ENCODE data around the gene CIDEB.

Gene CIDEB

GRCh38 chr14:24286996-24287395, 20.8 kb downstream of the CIDEB start:
- no peak for DNase-seq

GRCh38 chr14:24285351-24285750, 22.4 kb downstream of the CIDEB start:
- no peak for DNase-seq

DNA sequence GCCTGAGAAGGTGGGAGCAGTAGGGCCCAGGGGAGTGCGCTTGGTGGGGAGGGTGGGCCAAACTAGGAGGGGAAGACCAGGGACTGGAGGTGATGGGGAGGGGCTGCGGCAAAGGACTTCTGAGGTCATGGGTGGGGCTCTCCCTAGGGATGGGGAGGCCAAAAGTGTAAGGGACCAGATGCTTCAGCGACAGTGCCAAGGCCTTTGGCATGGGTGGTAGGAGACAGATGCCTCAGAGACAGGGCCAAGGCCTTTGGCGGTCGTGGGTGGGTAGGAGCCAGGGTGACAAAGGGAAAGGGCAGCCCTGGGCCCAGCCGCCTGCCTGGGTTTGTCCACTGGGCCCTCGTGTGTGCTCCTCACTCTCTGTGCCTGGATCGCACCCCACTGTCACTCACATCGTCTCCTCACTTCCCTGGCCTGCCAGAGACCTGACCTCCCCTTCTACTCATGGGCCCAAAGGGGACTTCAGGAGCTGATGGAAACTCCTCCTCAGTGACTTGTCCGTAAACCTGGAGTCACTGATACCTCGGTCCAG, 23.2 kb downstream of the CIDEB start:
- no peak for DNase-seq

DNA sequence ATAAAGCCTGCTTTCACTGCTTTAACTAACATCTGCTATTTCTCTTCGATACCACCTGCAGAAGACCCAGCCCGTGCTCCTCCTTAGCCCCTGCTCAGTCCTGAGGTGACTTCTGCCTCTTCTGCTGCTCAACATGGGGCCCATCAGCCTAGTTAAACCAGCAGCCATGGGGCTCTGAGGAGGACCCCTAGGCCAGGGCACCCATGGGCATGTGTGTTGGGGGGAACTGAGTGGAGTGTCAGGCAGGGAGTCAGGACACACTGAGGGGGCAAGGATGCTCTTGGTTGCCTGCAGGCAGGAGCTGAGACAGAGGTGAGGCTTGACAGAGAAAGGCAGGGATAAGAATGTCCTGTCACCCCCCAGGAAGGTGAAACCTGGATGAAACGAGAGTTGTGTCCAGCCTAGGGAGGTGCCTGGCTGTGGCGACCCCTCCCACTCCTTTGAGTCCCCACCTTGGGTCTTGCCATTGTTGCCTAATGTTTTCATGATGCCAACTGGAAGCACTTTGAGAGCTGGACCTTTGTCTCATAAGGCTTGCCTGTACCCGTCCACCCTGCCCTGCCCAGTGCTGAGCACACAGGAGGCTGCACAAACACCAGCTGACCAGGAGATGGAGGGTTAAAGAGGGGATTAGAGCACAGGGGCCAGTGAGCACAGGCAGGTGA, 23.8 kb downstream of the CIDEB start:
- no peak for DNase-seq

- DNase-seq = no peak
Observed at GRCh38 chr14:24282736-24283135, 25.0 kb downstream of the CIDEB start.

DNA sequence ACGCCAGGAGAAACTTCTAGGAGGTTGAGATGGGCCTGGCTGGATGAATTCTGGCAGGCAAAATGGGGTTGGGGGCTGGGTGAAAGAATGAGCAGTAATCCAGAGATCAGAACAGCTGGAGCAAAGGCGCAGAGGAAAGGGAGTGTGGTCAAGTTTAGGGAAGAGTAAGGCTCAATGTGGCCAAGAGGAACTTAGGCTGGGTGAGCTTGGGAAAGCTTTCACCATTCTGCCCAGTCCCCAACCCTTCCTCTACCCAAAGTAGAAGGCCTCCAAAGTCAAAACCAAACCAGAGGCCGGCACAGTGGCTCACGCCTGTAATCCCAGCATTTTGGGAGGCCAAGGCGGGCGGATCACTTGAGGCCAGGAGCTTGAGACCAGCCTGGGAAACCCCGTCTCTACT, 26.1 kb downstream of the CIDEB start:
- DNase-seq = no peak

- no peak for DNase-seq
Observed at GRCh38 chr14:24280797-24281460, 26.8 kb downstream of the CIDEB start.

- DNase-seq = no peak
Observed at GRCh38 chr14:24279301-24280186, 28.2 kb downstream of the CIDEB start.

GRCh38 chr14:24278424-24278823, 29.4 kb downstream of the CIDEB start:
- DNase-seq = no peak

GRCh38 chr14:24277606-24278321, 30.0 kb downstream of the CIDEB start:
- no peak for DNase-seq

DNA sequence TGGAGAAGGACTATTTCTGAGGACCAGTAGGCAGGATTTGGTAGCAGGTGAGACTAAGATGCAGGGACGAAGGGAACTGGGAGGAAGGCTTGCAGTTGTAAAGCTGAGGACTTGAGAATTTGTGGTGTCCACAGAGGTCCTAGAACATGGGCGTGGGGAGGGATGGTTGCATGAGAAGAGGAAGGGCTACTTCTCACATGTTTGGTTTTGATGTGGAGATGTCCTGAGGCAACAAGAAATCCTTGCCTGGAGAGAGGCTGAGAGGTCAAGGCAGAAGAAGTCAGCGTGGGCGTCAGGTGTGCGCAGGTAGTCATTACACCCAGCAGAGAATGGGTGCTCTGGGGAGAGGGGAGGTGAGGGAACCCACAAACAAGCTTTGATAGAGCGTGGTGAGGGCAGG, 30.7 kb downstream of the CIDEB start:
- DNase-seq = no peak

DNA sequence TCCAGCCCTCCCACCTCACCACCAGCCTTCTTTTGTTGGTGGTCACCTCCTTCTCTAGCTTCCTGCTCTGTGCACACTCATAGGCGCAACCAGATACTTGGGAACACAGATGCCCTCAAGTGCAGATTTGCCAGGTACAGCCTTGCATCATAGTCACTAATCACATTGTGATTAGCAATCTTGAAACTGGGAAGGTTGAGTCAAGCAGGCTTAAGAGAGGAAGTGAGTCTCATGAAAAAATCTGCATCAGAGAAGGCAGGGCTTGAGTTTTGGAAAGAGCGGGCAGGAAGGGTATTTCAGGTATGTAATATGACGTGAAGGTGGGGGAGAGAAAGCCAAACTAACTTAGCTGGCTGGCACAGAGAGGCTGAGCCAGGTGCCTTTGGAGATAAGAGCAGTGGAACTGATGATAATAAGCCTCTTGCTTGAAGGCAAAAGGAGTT, 33.7 kb downstream of the CIDEB start:
- no peak for DNase-seq

DNA sequence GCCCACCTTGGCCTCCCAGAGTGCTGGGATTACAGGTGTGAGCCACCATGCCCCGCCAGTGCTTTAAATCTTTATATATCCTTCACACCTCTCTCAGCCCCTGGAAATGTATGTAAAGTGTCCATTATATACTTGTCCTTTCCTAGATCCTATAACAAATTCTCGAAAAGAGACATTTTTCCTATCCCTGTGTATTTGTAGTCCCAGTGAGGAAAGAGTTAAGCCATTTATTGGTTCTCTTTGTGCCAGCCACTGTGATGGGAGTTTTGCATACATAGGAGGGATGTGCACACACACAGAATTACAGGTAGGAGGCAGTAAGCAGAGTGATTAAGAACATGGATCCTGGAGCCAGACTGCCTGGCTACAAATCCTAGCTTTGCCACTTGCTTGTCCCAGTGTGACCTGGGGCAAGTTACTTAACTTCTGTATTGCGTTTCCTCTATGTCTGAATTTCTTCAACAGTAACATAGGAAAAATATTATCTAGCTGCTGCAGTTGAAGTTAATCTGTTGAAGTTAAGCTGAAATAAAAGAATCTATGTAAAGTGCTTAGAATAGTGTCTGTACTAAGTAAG, 34.3 kb downstream of the CIDEB start:
- no peak for DNase-seq

DNA sequence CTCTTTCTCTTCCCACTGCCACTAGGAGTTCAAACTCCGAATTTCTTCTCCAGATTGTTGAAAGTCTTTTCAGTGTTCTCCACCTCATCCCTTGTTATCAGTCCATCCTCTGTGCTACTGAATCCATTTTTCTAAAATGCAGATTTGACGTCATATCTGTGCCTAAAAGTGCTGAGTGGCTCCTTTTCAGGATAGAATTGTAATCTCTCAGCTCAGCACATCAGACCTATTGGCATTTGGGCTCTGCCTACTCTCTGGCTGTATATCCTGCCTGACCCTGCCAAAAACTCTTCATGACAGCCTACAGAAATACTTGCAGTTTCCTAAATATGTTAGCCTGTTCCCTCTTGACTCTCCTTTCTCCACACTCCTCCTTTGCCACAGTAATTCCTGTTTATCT, 35.3 kb downstream of the CIDEB start:
- no peak for DNase-seq

- DNase-seq = no peak
Observed at GRCh38 chr14:24271834-24272263, 35.9 kb downstream of the CIDEB start.

GRCh38 chr14:24271134-24271833, 36.5 kb downstream of the CIDEB start, which contains the start of gene RABGGTA:
RABGGTA (minus strand) TSS chr14:24271597; CDS start chr14:24271115, 482 bp downstream.
- peak; percentile 91 for DNase-seq

DNA sequence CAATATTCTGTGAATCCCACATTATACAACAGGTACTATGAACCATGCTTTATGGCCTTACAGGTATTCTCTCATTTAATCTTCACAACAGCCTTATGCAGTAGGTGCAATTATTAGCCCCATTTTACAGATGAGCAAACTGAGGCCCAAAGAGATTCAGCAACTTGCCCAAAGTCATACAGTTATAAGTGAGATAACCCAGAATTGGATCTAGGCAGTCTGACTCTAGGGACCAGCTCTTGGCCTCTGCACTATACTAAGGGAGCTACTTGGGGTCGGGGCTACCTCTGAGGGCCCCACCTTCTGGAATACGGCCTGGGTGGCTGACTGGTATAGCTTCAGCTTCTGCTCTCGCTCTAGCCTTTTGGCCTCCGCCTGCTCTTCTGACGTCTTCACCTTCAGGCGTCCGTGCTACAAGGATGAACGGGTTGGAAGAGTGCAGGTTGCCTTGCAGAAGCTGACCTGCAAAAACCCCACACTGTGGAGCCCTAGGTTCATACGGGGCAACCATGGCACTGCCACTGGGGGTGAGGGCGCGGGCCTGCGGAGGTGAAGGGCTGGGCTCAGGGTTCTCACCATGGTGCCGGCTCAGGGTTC, 37.1 kb downstream of the CIDEB start:
- no peak for DNase-seq

GRCh38 chr14:24269910-24270536, 37.8 kb downstream of the CIDEB start:
- no peak for DNase-seq

DNA sequence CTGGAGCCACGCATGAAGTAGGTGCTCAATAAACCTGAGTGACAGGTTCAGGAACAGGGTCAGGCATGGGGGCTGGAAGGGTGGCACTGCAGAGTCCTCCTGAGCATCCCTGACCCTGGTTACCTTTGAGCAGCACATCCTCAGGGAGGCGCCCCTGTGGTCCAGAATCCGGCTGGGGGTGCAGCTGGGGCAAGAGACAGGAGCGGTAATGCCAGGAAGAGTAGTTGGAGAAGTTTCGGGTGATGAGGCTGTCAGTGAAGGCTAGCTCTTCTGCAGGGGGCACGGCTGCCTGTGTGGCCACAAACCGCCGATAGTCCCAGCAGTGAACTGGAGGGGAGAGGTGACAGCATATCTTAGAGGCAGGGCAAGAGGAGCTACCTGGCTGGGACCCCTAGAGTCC, 38.4 kb downstream of the CIDEB start:
- no peak for DNase-seq

GRCh38 chr14:24268225-24268624, 39.6 kb downstream of the CIDEB start:
- no peak for DNase-seq

- no peak for DNase-seq
Observed at GRCh38 chr14:24267516-24267915, 40.3 kb downstream of the CIDEB start.

All from right hindlimb (tissue), 1 donor.